ENCODE data around the gene ASTN2.

ASTN2 gene

GRCh38 chr9:116558818-116559540 lies 855.9 kb downstream of the ASTN2 start:
- DNase-seq (ENCODE audit: low spot score), result no peak

- no peak for DNase-seq (ENCODE audit: low spot score)
These were observed 856.8 kb downstream of the ASTN2 start for GRCh38 chr9:116558035-116558434.

GRCh38 chr9:116555556-116556155 lies 859.2 kb downstream of the ASTN2 start:
- no peak for DNase-seq (ENCODE audit: low spot score)

- DNase-seq (ENCODE audit: low spot score), result no peak
These were observed 859.7 kb downstream of the ASTN2 start for GRCh38 chr9:116555119-116555518.

DNA sequence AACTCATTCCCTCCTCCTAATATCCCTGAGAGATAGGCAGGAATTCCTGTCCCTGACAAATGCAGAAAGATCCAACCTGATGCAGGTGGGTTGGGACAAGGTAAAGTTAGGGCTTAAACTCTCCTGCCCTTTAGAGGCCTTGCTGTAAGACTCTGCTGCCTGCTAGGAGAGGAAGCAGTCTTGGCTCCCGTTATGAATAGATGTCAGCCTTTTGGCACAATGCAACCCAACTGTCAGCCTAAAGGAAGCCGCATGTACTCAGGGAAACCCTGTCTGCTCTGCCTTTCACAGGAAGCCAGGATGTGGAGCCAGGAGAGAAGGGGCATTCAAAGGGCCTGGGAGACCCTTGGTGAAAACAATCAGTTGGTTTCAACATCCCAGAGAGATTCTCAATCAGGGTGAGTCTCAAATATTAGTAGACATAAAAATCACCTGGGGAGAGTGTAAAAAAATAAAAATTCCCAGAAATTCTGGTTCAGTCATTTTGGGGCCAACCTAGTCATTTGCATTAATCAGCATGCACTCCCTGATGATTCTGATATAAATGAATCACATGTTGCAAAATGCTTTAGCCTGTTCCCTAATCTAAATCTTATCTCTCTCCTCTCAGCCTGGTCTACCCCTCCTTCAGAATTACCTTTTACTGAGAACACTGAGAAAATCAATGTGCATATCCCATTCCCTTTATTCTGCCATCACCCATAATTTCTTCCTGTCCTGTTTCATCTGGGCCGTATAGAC lies 864.0 kb downstream of the ASTN2 start:
- no peak for DNase-seq (ENCODE audit: low spot score)

GRCh38 chr9:116549786-116550660 lies 864.8 kb downstream of the ASTN2 start:
- no peak for DNase-seq (ENCODE audit: low spot score)

DNA sequence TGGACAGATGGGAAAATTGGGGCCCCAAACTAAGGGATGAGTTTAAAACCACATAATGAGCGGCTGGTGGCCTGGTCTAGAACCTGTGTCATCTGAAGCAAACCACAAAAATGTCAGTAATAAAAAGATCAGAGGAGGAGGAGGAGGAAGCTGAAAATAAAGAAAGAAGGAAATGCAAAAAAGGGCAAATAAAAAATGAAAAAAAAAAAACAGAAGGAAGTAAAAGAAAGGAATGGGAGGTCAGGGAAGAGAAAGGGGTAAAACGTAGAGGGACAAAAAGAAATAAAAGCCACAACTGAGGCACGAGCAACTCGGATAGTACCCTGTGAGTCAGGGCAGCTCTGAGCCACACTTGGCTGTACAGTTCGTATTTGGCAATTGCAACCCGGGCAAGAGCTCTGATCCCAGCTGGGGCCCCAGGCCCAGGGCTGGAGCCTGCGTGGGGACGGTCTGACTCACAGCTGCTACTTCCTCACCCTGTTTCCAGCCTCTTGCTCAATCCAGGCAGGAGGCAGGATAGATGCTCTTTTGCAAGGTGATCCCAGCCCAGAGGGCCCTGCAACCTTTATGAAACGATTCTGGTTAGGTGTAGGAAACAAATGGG lies 865.7 kb downstream of the ASTN2 start:
- no peak for DNase-seq (ENCODE audit: low spot score)

GRCh38 chr9:116547729-116548426 lies 867.0 kb downstream of the ASTN2 start:
- DNase-seq (ENCODE audit: low spot score), result no peak

DNA sequence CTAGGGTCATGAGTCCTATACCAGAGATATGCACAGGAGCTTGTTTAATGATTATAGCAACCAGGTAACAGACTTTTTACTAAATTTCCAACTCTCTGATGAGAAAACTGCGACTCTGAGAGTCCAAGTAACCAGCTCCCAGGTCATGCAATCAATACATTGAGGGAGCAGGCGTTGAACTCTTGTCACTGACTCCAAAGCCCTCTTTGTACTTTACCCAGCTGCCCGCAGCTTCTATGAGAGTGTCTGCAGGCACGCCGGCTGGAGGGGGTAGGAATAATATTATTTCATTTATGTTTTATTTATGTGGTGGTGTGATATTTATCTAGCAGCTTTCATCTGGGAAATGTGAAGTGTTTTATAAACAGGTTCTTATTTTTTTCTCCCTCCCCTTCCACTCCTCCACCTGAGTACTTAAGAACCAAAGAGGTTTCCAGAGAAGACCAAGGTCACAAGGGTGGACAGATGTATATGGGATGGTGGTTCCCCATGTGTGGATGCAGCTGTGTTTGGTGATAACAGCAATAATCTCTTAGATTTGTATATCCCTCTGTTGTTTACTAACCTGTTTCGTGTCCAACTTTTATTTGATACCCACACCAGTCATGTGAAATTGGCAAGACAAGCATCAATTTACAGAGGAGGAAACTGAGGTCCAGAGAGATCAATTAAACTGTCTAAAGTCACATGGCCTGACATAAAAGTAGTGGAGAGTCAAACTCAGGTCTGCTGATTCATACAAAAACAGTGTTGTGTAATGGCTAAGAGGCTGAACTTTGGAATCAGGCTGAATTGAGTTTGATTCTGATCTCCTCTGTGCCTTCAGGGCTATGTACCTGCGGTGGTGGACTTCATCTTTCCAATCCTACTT lies 867.9 kb downstream of the ASTN2 start:
- DNase-seq (ENCODE audit: low spot score), result no peak

DNA sequence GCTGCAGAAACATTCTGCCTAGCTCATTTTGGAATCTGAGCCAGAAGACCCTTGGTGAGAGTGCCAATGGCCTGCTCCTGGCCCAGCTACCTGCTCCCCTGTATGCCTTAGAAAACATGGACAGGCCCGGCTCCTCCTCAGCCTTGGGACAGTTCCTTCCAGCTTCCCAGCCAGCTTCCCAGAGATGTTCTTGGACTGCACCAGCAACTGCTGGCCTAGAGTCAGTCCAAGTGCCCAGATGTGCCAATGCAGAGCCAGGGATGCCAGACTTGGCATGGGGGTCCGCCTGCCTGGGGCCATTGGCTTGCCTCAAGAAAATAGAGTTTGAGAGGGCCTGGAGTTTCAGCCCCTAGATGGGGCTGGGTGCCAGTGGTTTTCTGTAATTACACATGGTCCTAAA lies 870.0 kb downstream of the ASTN2 start:
- no peak for DNase-seq (ENCODE audit: low spot score)

GRCh38 chr9:116543731-116544400 lies 871.0 kb downstream of the ASTN2 start:
- no peak for DNase-seq (ENCODE audit: low spot score)

GRCh38 chr9:116541402-116541801 lies 873.5 kb downstream of the ASTN2 start:
- DNase-seq (ENCODE audit: low spot score), result no peak

DNA sequence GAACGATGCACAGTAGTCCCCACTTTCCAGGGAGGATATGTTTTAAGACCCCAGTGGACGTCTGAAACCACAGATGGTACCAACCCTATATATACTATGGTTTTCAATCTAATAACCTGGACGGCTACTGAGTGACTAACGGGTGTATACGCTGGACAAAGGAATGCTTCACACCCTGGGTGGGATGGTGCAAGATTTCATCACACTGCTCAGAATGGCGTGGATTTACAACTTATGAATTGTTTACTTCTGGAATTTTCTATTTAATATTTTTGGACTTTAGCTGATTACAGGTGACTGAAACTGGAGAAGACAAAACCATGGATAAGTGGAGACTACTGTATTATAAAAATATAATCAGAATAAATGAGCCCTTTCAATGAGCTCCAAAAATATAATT lies 875.3 kb downstream of the ASTN2 start:
- DNase-seq (ENCODE audit: low spot score), result no peak

DNA sequence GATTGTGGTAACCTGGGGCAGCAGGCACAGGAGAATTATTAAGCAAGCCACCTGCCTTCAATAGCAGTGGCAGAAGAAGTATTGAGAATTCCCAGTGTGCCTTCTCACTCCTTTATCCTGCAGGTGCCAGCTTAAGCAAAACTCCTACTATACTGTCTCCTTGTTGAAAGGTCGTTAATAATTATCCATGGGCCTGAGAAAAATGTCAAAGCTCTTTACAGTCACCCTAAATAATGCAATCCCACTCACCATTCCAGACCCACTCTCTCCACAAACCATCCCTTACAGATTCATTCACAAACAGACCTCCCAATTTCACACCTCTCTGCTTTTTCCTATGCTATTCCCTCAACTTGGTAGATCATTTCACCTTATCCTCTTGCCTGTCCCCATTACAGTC lies 889.2 kb downstream of the ASTN2 start:
- DNase-seq (ENCODE audit: low spot score), result no peak

- DNase-seq (ENCODE audit: low spot score), result no peak
These were observed 889.9 kb downstream of the ASTN2 start for GRCh38 chr9:116524778-116525470.

GRCh38 chr9:116520218-116520617 lies 894.6 kb downstream of the ASTN2 start:
- DNase-seq (ENCODE audit: low spot score), result no peak

- no peak for DNase-seq (ENCODE audit: low spot score)
These were observed 898.4 kb downstream of the ASTN2 start for GRCh38 chr9:116516456-116516855.

GRCh38 chr9:116515541-116515940 lies 899.3 kb downstream of the ASTN2 start:
- no peak for DNase-seq (ENCODE audit: low spot score)

DNA sequence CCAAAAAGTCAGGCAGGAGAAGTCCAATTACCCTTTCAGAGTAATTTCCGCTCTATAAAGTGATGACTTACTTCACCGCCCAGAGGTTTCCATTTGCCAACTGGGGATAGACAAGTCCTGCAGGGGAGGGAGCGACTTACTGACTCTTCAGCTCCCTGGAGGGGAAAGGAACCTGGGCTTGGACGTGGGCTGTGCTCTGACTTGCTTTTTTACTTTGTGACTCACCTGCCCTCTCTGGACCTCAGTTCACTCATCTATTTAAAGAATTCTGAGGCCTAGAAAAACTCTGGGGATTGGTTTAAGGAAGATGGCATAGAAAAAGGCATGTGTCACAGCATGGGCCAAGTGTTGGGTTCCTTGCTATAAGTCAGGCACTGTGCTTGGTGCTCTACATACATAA lies 908.2 kb downstream of the ASTN2 start:
- no peak for DNase-seq (ENCODE audit: low spot score)

All from COLO829 (cell line).